GM06990 (cell line): ENCODE data around the gene SLC30A7.

Experiments used
- DNase-seq: peaks from one replicate; pipeline ENCODE4 v3.0.0-alpha.2; 2011; ENCODE audit not compliant: insufficient read length; ENCODE audit errors: extremely low read depth
- H3K27me3 ChIP-seq: replicated peaks from 2 replicates; pipeline ENCODE4 v1.6.0; 2011; ENCODE audit warnings: low read length; ENCODE audit not compliant: control insufficient read depth, insufficient read depth
- H3K36me3 ChIP-seq: 2 replicates; pipeline ENCODE4 v1.5.1; 2011; ENCODE audit warnings: low read length; ENCODE audit not compliant: control insufficient read depth, insufficient read depth
- H3K4me3 ChIP-seq: replicated peaks from 2 replicates; pipeline ENCODE4 v1.5.1; 2011; ENCODE audit warnings: low read depth, mild to moderate bottlenecking, control low read depth, low read length
- CTCF ChIP-seq: IDR thresholded peaks from 2 replicates; pipeline ENCODE4 v1.5.1; 2011; ENCODE audit warnings: low read length, control low read depth, mild to moderate bottlenecking, inconsistent platforms; ENCODE audit not compliant: insufficient read depth, poor library complexity, severe bottlenecking

The SLC30A7 gene

GRCh38 chr1:101027194-101027772 lies 131.4 kb downstream of the SLC30A7 start:
- no peaks in the 10 kb centered on the region for H3K27me3 ChIP-seq
- DNase-seq = no peak
- no peak for TF ChIP-seq CTCF
- H3K4me3 ChIP-seq = no peak overlapping the region; the same call in 1 of the 2 replicates
- no peaks in the 10 kb centered on the region; the same call in 1 of the 2 replicates for H3K36me3 ChIP-seq

GRCh38 chr1:101028466-101028865 lies 132.6 kb downstream of the SLC30A7 start:
- peak overlapping the region; percentile 8; the same call in 1 of the 2 replicates for H3K4me3 ChIP-seq
- H3K36me3 ChIP-seq = no peaks in the 10 kb centered on the region; the same call in 1 of the 2 replicates
- no peak for TF ChIP-seq CTCF
- DNase-seq = no peak
- H3K27me3 ChIP-seq = no peaks in the 10 kb centered on the region

- H3K27me3 ChIP-seq = no peaks in the 10 kb centered on the region
- no peaks in the 10 kb centered on the region for H3K36me3 ChIP-seq
- DNase-seq = no peak
- no peak for TF ChIP-seq CTCF
- no peak overlapping the region for H3K4me3 ChIP-seq
These were observed 133.3 kb downstream of the SLC30A7 start for GRCh38 chr1:101029184-101029583.

- no peaks in the 10 kb centered on the region for H3K36me3 ChIP-seq
- H3K27me3 ChIP-seq = no peaks in the 10 kb centered on the region
- no peak for DNase-seq
- no peak overlapping the region for H3K4me3 ChIP-seq
- TF ChIP-seq CTCF = no peak
These were observed 135.0 kb downstream of the SLC30A7 start for GRCh38 chr1:101030881-101031280.
